NB4 (cell line): ENCODE data around the gene SUPT20H.

ENCODE experiments used
- POLR2A ChIP-seq: IDR thresholded peaks from 2 replicates; pipeline ENCODE4 v1.6.1; 2011; ENCODE audit warnings: mild to moderate bottlenecking; ENCODE audit not compliant: insufficient read length; ENCODE audit errors: extremely low read depth
- TF ChIP-seq, protein P1 (sequence below): IDR thresholded peaks from one replicate; pipeline ENCODE4 v1.5.1; 2012; ENCODE audit warnings: low read depth, low read length
- TF ChIP-seq, protein P2 (sequence below): IDR thresholded peaks from 2 replicates; pipeline ENCODE4 v1.6.1; 2011; ENCODE audit warnings: low read depth, low read length

DNA sequence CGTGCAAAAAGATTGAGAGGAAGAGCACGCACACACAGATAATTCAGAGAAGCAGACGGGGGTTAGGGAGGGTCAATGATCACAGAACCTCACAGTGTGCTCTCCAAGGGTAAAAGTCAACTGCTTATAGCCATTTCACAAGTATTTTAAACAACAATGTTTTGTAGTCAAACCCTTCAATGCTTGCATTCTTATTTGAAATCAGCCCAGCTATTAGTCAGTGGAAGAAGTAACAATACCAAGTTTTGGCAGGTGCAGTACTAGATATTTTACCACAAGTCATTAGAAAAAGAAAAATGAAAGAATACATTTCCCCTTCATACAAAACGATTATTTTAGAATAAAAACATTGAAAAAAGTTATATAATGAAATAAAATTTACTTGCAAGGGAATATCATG, 43.4 kb upstream of the SUPT20H start:
- TF ChIP-seq POLR2A = no peak
- TF ChIP-seq, protein P1, sequence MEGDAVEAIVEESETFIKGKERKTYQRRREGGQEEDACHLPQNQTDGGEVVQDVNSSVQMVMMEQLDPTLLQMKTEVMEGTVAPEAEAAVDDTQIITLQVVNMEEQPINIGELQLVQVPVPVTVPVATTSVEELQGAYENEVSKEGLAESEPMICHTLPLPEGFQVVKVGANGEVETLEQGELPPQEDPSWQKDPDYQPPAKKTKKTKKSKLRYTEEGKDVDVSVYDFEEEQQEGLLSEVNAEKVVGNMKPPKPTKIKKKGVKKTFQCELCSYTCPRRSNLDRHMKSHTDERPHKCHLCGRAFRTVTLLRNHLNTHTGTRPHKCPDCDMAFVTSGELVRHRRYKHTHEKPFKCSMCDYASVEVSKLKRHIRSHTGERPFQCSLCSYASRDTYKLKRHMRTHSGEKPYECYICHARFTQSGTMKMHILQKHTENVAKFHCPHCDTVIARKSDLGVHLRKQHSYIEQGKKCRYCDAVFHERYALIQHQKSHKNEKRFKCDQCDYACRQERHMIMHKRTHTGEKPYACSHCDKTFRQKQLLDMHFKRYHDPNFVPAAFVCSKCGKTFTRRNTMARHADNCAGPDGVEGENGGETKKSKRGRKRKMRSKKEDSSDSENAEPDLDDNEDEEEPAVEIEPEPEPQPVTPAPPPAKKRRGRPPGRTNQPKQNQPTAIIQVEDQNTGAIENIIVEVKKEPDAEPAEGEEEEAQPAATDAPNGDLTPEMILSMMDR = no peak
- TF ChIP-seq, protein P2, sequence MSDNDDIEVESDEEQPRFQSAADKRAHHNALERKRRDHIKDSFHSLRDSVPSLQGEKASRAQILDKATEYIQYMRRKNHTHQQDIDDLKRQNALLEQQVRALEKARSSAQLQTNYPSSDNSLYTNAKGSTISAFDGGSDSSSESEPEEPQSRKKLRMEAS = no peak
